ENCODE measurements around the gene EDDM3A.
"Not testable (repeated sequence)": the region's sequence is repeated elsewhere in the genome, so short reads cannot be mapped to it uniquely, and the experiment has no call there.

The EDDM3A gene

GRCh38 chr14:20745571-20746358 lies at the start of gene EDDM3A:
Gene EDDM3A (plus strand): TSS chr14:20745887. CDS start chr14:20747581, 1,694 bp downstream.
- DNase-seq (ENCODE audit: low spot score): no peak

- no peak for DNase-seq (ENCODE audit: low spot score)
Observed at GRCh38 chr14:20696764-20697163, 48.9 kb upstream of the EDDM3A start.

GRCh38 chr14:20697273-20698017 lies 48.2 kb upstream of the EDDM3A start:
- peak; percentile 62 for DNase-seq (ENCODE audit: low spot score)

GRCh38 chr14:20698018-20698329 lies 47.7 kb upstream of the EDDM3A start:
- no peak for DNase-seq (ENCODE audit: low spot score)

GRCh38 chr14:20698934-20699333 lies 46.8 kb upstream of the EDDM3A start:
- DNase-seq (ENCODE audit: low spot score): no peak

GRCh38 chr14:20699931-20700330 lies 45.8 kb upstream of the EDDM3A start:
- no peak for DNase-seq (ENCODE audit: low spot score)

- not testable (repeated sequence) for DNase-seq (ENCODE audit: low spot score)
Observed at GRCh38 chr14:20700965-20701364, 44.7 kb upstream of the EDDM3A start.

GRCh38 chr14:20706657-20707355 lies 38.9 kb upstream of the EDDM3A start:
- DNase-seq (ENCODE audit: low spot score): no peak

- DNase-seq (ENCODE audit: low spot score): no peak
Observed at GRCh38 chr14:20707622-20708021, 38.1 kb upstream of the EDDM3A start.

GRCh38 chr14:20711261-20711660 lies 34.4 kb upstream of the EDDM3A start:
- DNase-seq (ENCODE audit: low spot score): no peak

GRCh38 chr14:20711685-20712084 lies 34.0 kb upstream of the EDDM3A start:
- DNase-seq (ENCODE audit: low spot score): no peak

GRCh38 chr14:20712904-20713303 lies 32.8 kb upstream of the EDDM3A start:
- no peak for DNase-seq (ENCODE audit: low spot score)

GRCh38 chr14:20714593-20715250 lies 31.0 kb upstream of the EDDM3A start:
- no peak for DNase-seq (ENCODE audit: low spot score)

- no peak for DNase-seq (ENCODE audit: low spot score)
Observed at GRCh38 chr14:20719777-20720176, 25.9 kb upstream of the EDDM3A start.

- no peak for DNase-seq (ENCODE audit: low spot score)
Observed at GRCh38 chr14:20720741-20721140, 24.9 kb upstream of the EDDM3A start.

GRCh38 chr14:20722016-20722415 lies 23.7 kb upstream of the EDDM3A start:
- DNase-seq (ENCODE audit: low spot score): no peak

GRCh38 chr14:20723488-20723887 lies 22.2 kb upstream of the EDDM3A start:
- DNase-seq (ENCODE audit: low spot score): no peak

GRCh38 chr14:20726121-20726520 lies 19.6 kb upstream of the EDDM3A start:
- DNase-seq (ENCODE audit: low spot score): not testable (repeated sequence)

GRCh38 chr14:20726531-20726930 lies 19.2 kb upstream of the EDDM3A start:
- no peak for DNase-seq (ENCODE audit: low spot score)

- DNase-seq (ENCODE audit: low spot score): no peak
Observed at GRCh38 chr14:20730891-20731290, 14.8 kb upstream of the EDDM3A start.

- DNase-seq (ENCODE audit: low spot score): no peak
Observed at GRCh38 chr14:20732477-20732876, 13.2 kb upstream of the EDDM3A start.

GRCh38 chr14:20732979-20733635 lies 12.6 kb upstream of the EDDM3A start:
- no peak for DNase-seq (ENCODE audit: low spot score)

Data from CD4-positive, alpha-beta T cell treated with Interleukin-6 at 100 ng/mL for 8 hours (primary cell).